GM12878 (cell line): ENCODE data around the gene AHNAK.

Experiments used
- BHLHE40 ChIP-seq, 2 experiments: fragments of 450-650 bp in 1 of 2; IDR thresholded peaks; 2 replicates each; pipeline ENCODE4 v1.6.1; 2011 to 2017; ENCODE audit warnings: low read depth in 2 of 2, borderline replicate concordance in 1 of 2, improper control_type of control experiment in 1 of 2, low read length in 1 of 2, mild to moderate bottlenecking in 1 of 2
- BRCA1 ChIP-seq: IDR thresholded peaks from 2 replicates; pipeline ENCODE4 v1.6.1; 2011; ENCODE audit warnings: low read depth, low read length, improper control_type of control experiment
- CTCF ChIP-seq, 3 experiments: IDR thresholded peaks in 2 of 3; conservative IDR thresholded peaks in 1 of 3; 2 replicates each; pipeline ENCODE4 v1.5.1; 2011; ENCODE audit warnings: low read depth in 3 of 3, low read length in 3 of 3, mild to moderate bottlenecking in 3 of 3, control low read depth in 2 of 3, moderate library complexity in 2 of 3, inconsistent platforms in 1 of 3, mixed read lengths in 1 of 3; ENCODE audit not compliant: control insufficient read depth in 2 of 3, insufficient read depth in 1 of 3; ENCODE audit errors: extremely low read depth in 1 of 3
- NFIC ChIP-seq: IDR thresholded peaks from 2 replicates; pipeline ENCODE4 v1.6.1; 2012; ENCODE audit warnings: low read depth, mild to moderate bottlenecking, inconsistent platforms, low read length, moderate library complexity
- NR2C2 ChIP-seq: IDR thresholded peaks from 2 replicates; pipeline ENCODE4 v1.6.1; 2011; ENCODE audit warnings: borderline replicate concordance, low read depth; ENCODE audit not compliant: control insufficient read depth, insufficient read length
- POLR2A ChIP-seq: IDR thresholded peaks from 2 replicates; pipeline ENCODE4 v1.6.1; 2011; ENCODE audit warnings: low read depth, mild to moderate bottlenecking, low read length
- POLR2AphosphoS5 ChIP-seq: IDR thresholded peaks from 2 replicates; pipeline ENCODE4 v1.6.1; 2011; ENCODE audit warnings: mild to moderate bottlenecking, low read length, inconsistent platforms
- RAD21 ChIP-seq: IDR thresholded peaks from 2 replicates; pipeline ENCODE4 v1.6.1; 2011; ENCODE audit warnings: mild to moderate bottlenecking, low read depth, low read length, moderate library complexity; ENCODE audit not compliant: insufficient read depth
- TBL1XR1 ChIP-seq: IDR thresholded peaks from 2 replicates; pipeline ENCODE4 v1.6.1; 2012; ENCODE audit warnings: low read depth, low read length, improper control_type of control experiment

- TF ChIP-seq CTCF (IDR thresholded peaks at IDR 0.05 in 2 of 3, conservative IDR thresholded peaks at IDR 0.05 in 1 of 3; ENCODE audit: control insufficient read depth in 2 of 3, extremely low read depth in 1 of 3, insufficient read depth in 1 of 3, low read depth in 3 of 3, low read length in 3 of 3) (no peak), RAD21 (no peak), POLR2AphosphoS5 (no peak), BRCA1 (no peak), NR2C2 (no peak), BHLHE40 (IDR thresholded peaks at IDR 0.05; ENCODE audit: borderline replicate concordance in 1 of 2, low read depth in 2 of 2, low read length in 1 of 2) (peak; percentile 18 to 43; a peak in 3 of 4 replicates), POLR2A (no peak), TBL1XR1 (no peak), NFIC (no peak)
Observed at GRCh38 chr11:62427630-62428233, 118.9 kb downstream of the AHNAK start.
